H1 (cell line): ENCODE data around the gene P2RX2.

Experiments
- ATF3 ChIP-seq: IDR thresholded peaks from 2 replicates; pipeline ENCODE4 v1.6.1; 2011; ENCODE audit warnings: low read depth, mild to moderate bottlenecking, low read length; ENCODE audit not compliant: insufficient read depth
- CHD2 ChIP-seq: IDR thresholded peaks from 2 replicates; pipeline ENCODE4 v1.6.1; 2012; ENCODE audit warnings: low read length, improper control_type of control experiment
- CREB1 ChIP-seq: IDR thresholded peaks from 2 replicates; pipeline ENCODE4 v1.6.1; 2012; ENCODE audit warnings: inconsistent platforms
- CTCF ChIP-seq, 3 experiments: IDR thresholded peaks; 1 replicate in 2 of 3; 2 replicates in 1 of 3; pipeline versions ENCODE4 v1.5.1 to v1.6.1; 2011; ENCODE audit warnings: low read length in 3 of 3, mild to moderate bottlenecking in 3 of 3, inconsistent platforms in 2 of 3, low read depth in 1 of 3, moderate library complexity in 1 of 3; ENCODE audit not compliant: insufficient read depth in 1 of 3; ENCODE audit errors: control extremely low read depth in 1 of 3
- MAX ChIP-seq: IDR thresholded peaks from 2 replicates; pipeline ENCODE4 v1.6.1; 2012; ENCODE audit warnings: inconsistent platforms
- NRF1 ChIP-seq: IDR thresholded peaks from 2 replicates; pipeline ENCODE4 v1.6.1; 2011; ENCODE audit warnings: mild to moderate bottlenecking, low read depth, low read length, improper control_type of control experiment

- TF ChIP-seq CTCF (IDR thresholded peaks at IDR 0.05; ENCODE audit: control extremely low read depth in 1 of 3, insufficient read depth in 1 of 3, low read depth in 1 of 3, low read length in 3 of 3) (no peak), ATF3 (no peak), NRF1 (no peak), MAX (no peak), CREB1 (no peak), CHD2 (no peak)
These were observed 27.3 kb upstream of the P2RX2 start for GRCh38 chr12:132591107-132591935.
